CD4-positive, alpha-beta T cell treated with Interleukin-12 subunit alpha and Interleukin-12 subunit beta, for 1 hour (primary cell): ENCODE data around the gene C10orf71.

Source experiments
- DNase-seq: peaks from one replicate; pipeline ENCODE4 v3.0.0-alpha.2; 2020

C10orf71 gene

GRCh38 chr10:49298983-49299815 lies at the start of gene C10orf71:
TSS of gene C10orf71 (plus strand) at chr10:49299170. CDS start at chr10:49322546, 23,376 bp downstream.
- DNase-seq, result no peak

- DNase-seq, result no peak
Observed at GRCh38 chr10:49252313-49253034, 46.5 kb upstream of the C10orf71 start.

DNA sequence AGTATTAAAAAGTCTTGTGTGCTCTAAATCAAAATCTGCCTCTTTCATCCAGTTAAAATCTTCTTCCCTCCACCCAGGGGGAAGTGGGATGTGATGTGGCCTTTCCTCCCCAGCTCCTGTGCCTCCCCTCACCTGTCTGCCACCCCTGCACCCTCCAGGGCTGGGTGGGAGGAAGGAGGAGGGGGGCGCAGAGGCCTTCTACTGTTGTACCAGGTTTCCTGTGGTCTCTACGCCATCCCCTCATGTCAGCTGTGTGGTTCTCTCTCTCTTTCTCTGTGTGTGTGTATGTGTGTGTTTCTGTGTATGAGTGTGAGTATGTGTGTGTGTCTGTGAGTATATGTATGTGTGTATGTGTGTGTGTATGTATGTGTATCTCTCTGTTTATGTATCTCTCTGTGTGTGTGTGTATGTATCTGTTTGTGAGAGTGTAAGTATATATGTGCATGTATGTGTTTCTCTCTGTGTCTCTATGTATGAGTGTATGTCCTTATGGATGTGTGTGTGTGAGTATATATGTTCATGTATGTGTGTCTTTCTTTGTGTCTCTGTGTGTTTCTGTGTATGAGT lies 45.5 kb upstream of the C10orf71 start:
- no peak for DNase-seq

- DNase-seq, result no peak
Observed at GRCh38 chr10:49254150-49254549, 44.8 kb upstream of the C10orf71 start.

DNA sequence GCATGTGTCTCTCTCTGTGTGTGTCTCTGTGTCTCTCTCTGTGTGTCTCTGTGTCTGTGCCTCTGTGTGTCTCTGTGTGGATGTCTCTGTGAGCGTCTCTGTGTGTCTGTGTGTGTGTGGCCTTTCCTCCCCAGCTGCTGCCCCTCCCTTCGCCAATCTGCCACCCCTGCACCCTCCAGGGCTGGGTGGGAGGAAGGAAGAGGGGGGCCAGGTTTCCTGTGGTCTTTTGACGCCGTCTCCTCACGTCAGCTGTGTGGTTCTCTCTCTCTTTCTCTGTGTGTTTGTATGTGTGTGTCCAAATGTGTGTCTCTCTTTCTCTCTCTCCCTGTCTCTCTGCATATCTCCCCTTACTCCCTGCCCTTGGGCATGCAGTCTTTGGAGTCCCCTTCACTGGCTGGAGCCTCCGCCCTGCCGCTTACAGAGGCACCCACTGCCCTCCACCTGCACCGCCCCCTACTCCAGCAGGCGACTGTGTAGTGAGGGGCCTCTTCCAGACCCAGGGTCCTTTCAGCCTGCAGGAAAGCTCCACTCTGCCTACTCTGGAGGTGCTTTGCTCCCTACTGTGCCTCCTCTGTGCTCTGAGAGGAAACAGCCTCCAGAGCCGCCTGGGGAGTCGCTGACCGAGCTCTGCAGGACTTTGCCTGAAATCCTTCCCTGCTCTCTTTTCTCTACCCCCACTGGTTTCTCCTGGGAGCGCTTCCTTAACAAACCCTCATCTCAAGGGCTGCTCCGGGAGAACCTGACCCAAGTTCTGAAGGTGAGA lies 44.2 kb upstream of the C10orf71 start:
- DNase-seq, result peak; percentile 65

- no peak for DNase-seq
Observed at GRCh38 chr10:49255883-49256282, 43.1 kb upstream of the C10orf71 start.

DNA sequence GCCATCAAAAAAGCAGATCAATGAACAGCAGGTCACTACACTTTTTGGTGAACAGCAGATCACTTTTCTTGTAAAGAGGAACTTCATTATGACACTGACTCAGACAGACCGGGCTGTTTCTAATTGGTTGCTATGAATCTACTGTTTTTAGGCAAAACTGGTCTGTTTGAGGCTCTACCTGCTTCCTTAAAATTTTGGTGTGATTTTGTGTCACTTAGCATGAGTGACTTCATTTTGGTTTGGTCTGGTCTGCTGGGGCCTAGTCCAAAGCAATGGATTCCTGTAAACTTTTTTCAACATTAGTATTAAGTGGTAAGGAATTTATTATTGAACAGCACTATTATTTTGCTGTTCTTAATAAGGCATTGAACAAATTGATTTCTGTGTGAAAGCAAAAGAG lies 41.8 kb upstream of the C10orf71 start:
- DNase-seq, result no peak

- no peak for DNase-seq
Observed at GRCh38 chr10:49257626-49258349, 41.2 kb upstream of the C10orf71 start.

DNA sequence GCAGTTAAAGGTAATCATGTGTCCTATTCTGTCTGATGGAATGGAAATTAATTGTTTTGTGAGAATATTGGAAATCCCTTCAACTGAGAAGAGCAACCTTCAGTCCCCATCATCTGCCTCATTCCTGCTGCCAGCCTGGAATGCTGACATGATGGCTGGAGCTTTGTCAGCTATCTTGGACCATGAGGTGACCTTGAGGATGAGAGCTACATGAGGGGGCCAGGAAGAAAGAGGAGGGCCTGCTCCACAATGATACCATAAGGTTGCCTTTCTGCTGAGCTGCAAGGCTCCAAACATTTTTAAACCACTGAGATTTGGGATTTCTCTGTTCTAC lies 40.7 kb upstream of the C10orf71 start:
- DNase-seq, result no peak

DNA sequence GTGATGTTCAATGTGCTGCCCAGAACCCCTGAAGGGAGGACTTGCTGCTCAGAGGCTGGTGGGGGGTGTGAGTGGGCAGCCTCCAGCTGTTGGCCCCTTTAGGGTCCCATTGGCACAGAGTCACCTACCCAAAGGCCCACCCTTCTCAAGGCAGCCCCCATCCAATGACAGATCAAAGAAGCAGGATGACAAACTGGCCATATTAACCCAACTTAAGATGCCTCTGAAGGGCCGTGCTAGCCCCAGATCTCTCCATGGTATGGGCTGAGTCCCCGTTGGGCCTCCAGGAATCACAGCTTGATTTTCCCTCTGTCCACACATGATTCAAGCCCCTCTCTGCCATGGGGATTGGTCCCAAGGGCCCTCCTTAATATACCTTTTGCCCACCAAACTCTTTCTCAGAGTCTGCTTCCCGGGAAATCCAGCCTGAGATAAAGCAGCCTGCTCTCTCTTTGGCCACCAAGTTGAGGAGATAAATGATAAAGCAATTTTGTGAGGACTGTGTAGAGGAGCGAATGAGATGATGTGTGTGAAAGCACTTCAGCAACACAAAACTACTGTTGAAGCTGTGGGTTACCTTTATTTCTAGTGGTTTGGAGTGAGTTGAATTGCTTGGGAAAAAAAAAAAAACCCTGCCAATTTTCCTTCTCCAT lies 38.2 kb upstream of the C10orf71 start:
- DNase-seq, result no peak

DNA sequence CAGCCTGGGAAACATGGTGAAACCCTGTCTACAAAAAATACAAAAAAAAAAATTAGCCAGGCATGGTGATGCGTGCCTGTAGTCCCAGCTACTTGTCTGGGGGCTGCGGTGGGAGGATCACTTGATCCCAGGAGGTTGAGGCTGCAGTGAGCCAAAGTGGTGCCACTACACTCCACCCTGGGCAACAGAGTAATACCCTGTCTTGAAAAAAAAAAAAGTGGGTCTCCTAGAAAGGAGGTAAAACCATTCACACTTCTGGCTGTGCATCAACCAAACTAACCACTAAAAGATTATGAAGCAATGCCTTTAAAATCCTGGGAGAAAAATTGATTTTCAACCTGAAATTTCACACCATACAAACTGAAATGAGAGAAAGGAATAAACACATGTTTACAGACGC lies 35.4 kb upstream of the C10orf71 start:
- DNase-seq, result no peak

GRCh38 chr10:49264177-49264677 lies 34.7 kb upstream of the C10orf71 start:
- no peak for DNase-seq

- no peak for DNase-seq
Observed at GRCh38 chr10:49265885-49266284, 33.1 kb upstream of the C10orf71 start.

DNA sequence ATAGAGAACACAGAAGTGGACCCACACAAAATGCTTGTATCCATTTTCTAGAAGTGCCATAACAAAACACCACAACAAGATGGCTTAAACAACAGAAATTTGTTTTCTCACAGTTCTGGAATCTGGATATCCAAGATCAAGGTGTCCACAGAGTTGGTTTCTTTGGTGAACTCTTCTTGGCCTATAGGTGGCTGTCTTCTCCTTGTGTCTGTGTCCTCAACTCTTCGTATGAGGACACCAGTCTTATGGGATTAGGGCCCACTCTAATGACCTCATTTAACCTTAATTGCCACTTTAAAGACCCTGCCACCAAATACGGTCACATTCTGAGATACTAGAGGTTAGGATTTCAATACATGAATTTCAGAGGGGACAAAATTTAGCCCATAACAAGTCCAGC lies 30.8 kb upstream of the C10orf71 start:
- DNase-seq, result no peak

GRCh38 chr10:49269523-49269922 lies 29.4 kb upstream of the C10orf71 start:
- DNase-seq, result no peak

- no peak for DNase-seq
Observed at GRCh38 chr10:49270565-49270964, 28.4 kb upstream of the C10orf71 start.

GRCh38 chr10:49271346-49271745 lies 27.6 kb upstream of the C10orf71 start:
- DNase-seq, result no peak

GRCh38 chr10:49272251-49273081 lies 26.5 kb upstream of the C10orf71 start:
- DNase-seq, result no peak

DNA sequence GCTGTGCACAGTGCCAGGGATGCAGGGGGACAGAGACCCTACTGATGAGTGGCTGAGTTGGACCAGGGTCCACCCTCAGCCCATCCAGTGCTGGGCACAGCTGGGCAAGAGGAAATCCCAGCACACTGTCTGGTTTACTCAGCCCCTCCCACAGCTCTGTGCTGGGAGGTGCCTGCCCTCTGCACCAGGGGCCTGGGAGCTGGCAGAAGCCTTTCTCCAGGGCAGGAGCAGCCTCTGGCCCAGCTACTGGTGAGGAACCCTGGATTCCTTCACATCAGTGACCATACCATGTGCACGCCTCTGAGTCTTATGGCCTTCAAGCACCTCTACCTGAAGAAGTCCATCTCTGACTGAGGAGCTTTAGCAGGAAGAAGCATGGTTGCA lies 25.9 kb upstream of the C10orf71 start:
- no peak for DNase-seq

DNA sequence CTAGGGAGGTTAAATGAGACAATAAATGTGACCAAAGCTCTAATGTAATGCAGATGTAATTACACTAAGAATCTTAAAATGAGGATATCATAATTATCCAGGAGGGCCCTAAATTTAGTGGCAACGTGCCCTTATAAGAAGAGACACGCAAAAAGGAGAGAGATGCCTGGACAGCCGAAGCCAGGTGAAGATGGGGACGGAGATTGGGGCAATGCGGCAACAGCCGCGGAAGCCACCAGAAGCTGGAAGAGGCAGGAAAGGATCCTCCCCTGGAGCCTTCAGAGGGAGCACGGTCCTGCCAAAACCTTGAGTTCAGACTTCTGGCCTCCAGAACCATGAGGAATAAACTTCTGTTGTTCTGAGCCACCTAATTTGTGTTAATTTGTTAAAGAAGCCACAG lies 25.3 kb upstream of the C10orf71 start:
- no peak for DNase-seq

GRCh38 chr10:49274886-49275285 lies 24.1 kb upstream of the C10orf71 start:
- DNase-seq, result no peak
